GM18498 (cell line): Measurements from ENCODE around the gene PPIF.

Source experiments
- ATAC-seq: cut with Tn5 transposase; IDR thresholded peaks from one replicate; pipeline ENCODE4 v1.9.1; 2021; ENCODE audit warnings: mild to moderate bottlenecking, moderate library complexity; ENCODE audit not compliant: unreplicated experiment

The PPIF gene

DNA sequence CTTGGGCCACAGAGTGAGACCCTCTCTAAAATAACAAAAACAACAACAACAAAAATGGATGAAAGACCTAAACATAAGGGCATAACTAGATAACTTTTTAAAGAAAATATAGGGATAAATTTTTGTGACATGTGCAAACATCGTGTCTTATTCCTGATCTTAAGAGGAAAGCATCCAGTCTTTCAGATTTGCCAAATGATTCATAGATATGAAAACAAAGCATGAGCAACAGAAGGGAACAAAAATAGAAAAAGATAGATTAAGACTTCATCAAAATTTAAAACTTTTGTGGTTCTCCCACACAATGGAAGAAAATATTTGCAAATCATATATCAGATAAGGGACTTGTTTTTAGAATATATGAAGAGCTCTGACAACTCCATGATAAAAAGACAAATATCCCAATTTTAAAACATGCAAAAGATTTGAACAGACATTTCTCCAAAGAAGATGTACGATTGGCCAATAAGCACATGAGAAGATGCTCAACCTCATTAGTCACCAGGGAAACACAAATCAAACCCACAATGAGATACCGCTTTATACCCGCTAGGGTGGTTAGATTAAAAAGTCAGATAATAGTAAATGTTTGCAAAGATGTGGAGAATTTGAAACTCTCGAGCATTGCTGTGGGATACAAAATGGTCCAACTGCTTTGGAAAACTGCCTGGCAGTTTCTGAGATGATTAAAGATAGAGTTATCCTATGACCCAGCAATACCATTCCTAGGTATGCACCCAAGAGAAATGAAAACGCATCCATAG is 20.3 kb downstream of the PPIF start:
- ATAC-seq = no peak

DNA sequence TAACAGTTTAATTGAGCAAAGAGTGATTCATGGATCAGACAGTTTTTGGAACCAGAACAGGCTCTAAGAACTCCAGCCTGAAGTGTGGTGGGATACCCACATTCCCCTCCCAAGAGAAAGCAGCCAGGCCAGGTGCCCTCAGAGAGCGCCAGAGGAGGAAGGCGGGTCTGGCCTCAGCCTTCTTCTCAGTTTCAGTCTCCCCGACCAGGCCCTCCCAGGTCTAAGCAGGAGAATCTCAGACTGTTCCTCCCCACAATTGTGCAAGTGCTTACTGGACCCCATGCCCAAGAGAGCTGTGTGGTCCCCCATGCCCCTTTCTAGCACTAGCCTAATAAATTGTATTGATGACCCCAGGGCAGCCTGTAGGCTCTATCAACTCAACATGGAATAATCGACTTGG is 25.6 kb downstream of the PPIF start:
- no peak for ATAC-seq

DNA sequence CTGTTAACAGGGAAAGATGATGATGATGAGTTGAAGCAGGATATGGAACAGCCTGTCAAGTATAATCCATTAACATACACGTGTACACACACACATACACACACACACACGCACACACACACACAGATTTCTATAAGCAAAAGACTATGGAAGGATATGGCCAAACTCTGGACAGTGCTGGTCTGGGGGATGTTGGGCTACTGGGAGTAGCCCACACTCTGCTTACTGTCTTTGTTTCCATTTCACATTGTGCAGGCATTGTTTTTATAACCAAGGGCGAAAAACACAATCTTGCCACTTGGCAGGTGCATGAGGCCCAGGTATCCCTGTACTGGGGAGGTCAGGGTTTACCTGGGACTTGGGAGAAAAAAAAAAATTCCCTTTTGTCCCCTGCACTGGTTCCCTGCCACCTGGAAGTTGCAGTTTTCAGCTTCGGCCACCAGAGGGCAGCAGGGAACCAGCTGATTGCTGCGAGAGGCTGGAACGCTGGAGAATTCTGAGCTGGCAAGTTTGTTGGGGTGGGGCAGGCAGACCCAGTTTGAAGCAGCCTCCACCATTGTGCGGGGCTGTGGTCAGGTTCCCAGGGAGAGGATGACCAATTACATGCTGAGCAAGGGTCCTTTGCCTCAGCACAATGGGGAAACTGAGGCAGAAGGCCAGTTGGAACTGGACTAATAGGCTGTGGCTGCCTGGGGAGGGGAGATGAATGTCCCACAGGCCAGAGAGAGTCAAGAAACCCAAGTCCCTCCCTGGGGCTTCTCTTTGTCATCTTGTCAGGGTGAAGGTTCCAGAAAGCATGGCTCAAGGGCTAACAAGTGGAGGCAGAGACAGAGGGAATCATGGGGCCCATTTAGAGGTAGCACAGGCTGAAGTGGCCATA is 27.3 kb downstream of the PPIF start:
- ATAC-seq = no peak

DNA sequence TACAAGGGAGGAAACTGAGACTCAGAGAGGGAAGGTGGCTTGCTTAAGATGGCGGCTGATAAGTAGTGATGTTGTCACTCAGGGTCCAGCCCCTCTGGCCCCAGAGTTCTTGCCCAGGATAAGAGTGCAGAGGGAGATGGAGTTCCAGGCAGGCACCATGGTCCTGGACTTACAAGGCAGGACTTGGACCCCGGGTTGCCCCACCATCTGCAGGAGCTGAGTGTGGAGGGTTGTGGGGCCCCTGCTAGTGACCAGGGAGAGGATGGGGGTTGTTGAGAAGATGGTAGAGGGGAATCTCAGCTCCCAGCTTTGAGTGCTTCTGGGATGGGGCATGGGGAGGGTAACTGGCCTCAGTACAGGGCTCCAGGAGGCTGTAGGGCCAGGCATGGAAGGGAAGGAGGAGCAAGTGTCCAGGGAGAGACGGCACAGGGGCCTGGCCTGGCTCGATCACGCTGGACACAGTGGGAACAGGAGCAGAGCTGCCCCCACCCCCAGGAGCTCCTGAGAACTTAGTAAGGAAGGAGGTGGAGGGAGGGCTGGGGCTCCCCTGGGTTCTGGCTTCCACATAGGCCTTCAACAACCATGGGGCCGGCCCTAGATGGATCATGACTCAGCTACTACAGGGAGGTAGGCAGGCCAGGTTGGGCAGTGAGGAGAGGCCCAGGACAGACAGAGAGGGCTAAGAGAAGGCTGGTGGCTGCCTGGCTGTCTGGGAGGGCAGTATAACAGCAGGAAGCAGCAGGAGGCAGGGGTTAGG is 28.2 kb downstream of the PPIF start:
- no peak for ATAC-seq

DNA sequence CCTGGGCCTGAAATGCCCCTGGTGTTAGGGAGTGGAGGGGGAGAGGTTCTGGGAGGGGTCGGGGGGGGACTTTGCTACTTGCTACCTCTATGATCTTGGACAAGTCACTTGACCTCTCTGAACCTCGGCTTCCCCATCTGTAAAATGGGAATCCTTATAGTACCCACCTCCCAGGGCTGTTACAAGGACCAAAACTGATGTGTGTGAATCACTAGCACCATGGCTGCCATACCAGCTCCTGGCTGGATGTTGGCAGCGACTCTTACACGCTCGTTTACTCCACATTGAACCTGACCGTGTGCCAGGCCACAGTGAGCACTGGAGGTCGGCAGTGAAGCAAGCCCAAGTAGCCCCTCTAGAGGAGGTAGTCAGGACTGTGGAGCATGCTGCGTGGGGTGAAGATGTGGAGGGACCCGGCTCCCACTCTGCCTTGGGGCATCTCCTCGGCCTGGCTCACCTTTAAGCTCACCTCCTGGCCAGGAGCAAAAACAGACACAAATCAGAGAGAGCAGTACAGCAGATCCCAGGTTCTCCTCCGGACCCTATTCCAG is 28.9 kb downstream of the PPIF start:
- ATAC-seq = no peak

DNA sequence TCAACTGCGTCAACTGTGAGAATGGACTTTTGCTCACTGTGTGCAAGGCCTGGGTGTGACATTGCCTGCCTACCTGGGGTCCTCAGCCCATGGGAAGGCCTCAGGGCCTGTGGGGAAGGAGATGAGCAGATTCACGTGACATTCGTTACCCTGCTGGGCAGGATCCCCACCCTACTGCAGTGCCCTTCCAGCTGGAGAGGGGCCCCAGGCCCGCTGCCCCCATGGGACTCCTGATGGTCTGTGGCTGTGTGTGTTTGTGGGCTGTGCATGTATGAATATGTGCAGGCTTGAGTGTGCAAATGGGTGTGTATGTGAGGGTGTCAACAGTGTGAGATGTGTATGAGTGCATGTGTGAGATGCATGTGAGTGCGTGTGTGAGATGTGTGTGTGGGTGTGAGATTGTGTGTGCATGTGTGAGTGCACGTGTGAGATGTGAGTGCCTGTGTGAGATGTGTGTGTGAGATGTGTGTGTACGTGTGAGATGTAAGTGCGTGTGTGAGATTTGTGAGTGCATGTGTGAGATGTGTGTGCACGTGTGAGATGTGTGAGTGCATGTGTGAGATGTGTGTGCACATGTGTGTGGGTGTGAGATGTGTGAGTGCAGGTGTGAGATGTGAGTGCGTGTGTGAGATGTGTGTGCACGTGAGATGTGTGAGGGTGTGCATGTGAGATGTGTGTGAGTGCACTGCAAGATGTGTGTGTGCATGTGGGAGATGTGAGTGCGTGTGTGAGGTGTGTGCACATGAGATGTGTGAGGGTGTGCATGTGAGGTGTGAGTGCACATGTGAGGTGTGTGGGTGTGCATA is 29.7 kb downstream of the PPIF start:
- no peak for ATAC-seq

DNA sequence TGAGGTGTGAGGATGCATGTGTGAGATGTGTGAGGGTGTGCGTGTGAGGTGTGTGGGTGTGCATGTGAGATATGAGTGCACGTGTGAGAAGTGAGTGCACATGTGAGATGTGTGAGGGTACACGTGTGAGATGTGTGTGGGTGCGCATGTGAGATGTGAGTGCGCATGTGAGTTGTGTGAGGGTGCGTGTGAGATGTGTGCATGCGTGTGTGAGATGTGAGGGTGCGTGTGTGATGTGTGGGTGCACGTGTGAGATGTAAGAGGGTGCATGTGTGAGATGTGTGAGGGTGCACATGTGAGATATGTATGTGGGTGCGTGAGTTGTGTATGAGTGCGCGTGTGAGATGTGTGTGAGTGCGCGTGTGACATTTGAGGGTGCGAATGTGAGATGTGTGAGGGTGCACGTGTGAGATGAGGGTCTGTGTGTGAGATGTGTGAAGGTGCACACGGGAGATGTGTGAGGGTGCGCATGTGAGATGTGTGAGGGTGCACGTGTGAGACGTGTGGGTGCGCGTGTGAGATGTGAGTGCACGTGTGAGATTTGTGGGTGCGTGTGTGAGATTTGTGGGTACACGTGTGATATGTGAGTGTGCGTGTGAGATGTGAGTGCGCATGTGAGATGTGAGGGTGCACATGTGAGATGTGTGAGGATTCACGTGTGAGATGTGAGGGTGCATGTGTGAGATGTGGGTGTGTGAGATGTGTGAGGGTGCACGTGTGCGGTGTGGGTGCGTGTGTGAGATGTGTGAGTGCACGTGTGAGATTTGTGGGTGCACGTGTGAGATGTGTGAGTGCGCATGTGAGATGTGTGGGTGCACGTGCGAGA is 30.5 kb downstream of the PPIF start:
- ATAC-seq = no peak

DNA sequence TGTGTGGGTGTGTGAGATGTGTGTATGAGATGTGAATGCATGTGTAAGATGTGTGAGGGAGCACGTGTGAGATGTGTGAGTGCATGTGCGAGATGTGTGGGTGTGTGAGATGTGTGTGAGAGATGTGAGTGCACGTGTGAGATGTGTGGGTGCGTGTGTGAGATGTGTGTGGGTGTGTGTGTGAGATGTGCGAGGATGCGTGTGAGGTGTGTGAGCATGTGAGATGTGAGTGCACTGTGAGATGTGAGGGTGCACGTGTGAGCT is 31.0 kb downstream of the PPIF start:
- ATAC-seq = no peak

DNA sequence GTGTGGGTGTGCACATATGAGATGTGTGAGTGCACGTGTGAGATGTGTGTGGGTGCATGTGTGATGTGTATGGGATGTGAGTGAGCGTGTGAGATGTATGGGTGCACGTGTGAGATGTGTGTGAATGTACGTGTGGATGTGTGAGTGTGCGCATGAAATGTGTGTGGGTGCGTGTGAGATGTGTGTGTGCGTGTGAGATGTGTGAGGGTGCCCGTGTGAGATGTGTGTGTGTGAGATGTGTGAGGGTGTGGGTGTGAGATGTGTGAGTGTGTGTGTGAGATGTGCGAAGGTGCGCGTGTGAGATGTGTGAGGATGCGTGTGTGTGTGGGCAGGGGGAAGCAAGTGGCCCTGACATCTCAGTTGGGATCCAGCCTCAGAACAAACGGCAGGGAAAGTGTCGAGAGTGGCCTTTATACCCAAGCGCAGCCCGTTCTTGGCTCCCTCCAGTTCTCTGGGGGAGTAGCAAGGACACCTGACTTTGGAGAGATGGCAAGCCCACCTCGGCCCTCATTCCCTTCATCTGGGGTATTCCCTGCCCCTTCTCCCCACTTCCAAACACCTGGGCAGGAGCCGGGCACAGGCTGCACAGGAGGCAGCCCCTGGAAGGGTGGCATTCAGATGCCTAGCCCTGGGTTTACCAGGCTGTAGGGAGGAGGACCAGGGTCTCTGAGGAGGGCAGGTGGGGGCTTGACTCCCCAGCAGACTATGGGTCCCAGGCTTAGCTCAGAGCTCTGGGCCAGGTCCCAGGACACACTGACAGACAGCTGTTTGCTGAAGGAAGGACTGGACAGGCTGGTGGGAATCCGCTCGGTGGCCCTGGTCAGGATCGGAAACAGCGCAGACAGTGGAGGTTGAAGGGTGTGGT is 31.6 kb downstream of the PPIF start:
- ATAC-seq = no peak

DNA sequence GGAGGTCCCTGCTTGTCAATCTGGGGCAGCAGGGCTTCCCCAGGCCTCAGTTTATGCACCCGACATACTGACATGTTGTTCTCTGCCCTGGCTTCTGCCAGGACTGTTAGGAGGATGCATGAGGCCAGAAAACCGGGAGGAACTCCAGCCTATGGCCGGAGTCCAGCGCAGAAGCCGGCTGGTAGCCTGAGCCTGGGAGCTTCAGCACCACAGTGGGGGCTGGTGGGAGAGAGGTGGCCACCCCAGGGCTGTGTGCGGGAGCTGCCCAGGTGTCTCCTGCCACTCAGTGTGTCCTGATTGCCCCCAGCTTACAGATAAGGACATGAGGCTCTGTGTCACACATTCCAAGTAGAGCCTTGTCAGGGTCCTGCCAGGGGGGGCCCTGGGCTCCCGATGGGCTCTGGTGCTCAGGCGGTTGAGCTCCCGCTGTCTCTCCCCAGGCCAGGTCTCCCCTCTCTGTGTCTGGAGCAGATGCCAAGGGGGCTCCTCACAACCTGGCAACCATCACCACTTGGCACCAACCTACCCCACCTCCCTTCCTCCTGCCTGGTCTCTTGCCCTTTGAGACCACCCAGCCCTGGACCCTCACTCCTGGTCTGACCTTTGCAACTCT is 32.3 kb downstream of the PPIF start:
- no peak for ATAC-seq

DNA sequence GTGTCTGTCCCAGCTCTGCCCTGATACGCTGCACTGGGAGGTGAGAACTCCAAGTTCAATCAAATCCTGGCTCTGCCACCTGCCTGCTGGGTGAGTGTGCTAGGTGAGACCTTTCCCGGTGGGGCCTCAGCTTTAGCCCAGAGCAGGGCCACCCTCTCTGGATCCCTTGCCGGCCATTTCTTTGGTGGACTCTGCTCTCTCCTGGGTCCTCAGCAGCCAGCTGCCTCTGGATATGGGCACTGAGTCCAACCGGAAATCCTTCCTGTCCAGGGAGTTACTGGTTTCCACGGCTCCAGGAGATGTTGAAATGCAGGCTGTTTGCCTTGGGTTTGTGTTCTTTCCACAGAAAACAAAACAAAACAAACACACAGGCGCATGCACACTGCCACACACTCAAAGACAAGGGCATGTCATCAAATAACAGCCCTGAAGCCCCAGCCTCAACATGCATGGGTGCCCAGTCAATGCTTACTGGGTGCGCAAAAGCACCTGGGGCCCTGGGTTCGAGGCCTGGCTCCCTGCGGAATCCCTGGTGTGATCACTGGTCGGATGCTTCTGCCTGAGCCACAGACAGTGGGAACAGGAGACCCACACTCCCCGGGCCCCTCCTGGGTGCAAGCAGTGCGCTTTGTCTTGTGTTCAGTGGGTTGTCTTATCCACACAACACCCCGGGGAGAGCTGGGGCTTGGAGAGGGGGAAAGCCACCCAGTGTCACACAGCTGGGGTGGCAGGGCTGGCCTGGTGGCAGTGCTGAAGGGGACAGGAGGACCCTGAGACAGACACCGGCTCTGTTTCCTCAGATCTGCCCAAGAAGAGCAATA is 33.1 kb downstream of the PPIF start:
- ATAC-seq = no peak

DNA sequence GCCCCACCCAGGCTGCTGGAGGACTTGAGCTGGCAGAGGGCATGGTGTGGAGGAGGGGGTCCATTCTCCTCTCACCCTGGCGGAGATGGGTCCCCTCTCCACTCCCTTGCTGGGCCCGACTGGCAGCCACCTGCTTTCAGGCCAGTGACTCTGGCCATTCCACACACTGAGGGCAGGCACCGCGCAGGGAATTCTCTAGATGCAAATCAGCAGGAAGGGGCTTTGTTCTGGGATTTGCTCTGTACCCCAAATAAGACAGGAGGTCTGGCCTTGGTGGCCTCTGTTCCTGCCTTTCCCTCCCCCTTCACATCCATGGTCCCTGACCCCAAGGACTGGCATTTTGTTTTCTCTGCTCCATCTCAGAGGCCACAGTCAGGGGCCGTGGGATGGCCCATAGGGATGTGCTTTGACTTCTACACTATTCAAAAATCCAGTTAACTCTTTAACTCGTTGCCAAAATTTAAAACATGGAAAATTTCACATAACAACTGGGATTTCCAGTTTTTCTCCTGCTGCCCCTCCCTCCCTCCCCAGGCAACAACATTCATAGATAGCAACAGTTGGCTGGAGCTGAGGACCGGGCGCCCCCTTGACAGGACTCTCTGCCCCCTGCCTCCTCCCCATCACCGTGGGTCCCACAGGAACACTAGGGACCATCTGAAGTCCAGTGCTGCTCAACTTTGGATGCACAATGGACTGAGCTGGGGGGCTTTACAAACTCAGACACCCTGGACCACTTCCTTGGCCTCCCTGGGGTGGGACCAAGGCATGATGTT is 33.9 kb downstream of the PPIF start:
- no peak for ATAC-seq

DNA sequence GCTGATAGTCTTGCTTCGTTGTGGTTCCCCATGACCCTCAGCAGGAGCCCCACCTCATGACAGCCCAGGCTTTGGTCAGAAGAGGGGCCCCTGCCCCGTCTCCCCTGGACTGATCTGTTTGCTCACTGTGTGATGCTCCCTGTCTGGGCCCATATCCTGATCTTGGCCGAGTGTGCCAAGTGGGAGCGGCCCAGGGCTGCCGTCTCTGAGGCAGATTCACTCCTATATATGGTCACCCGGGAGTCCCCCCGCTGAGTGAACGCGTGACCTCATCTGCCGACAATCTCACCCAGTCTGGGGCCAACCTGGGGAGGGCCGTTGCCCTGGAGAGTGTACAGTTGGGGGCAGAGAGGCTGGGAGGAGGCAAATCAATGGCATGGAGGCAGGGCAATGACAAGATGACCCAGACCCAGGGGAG is 34.5 kb downstream of the PPIF start:
- no peak for ATAC-seq

DNA sequence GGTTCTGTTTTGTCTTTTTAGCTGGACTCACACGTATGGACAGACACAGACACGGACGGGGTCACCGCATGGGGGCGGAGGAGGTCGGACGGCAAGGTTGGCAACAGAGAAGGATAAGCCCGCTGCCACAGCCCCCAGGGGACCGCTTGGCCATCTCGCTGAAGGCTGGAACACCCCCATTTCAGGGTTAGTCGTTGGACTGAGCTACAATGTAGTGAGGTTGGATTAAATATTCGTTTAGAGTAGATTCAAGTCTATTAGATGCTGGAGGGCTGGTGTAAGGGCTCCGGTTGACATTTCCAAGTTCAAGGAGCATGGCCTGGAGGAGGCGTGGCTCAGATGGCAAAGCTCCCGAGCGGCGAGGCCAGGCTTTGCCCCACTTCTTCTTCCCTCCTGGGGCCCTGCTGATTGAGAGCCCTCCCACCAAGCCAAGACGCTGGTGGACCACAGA is 35.2 kb downstream of the PPIF start:
- no peak for ATAC-seq

DNA sequence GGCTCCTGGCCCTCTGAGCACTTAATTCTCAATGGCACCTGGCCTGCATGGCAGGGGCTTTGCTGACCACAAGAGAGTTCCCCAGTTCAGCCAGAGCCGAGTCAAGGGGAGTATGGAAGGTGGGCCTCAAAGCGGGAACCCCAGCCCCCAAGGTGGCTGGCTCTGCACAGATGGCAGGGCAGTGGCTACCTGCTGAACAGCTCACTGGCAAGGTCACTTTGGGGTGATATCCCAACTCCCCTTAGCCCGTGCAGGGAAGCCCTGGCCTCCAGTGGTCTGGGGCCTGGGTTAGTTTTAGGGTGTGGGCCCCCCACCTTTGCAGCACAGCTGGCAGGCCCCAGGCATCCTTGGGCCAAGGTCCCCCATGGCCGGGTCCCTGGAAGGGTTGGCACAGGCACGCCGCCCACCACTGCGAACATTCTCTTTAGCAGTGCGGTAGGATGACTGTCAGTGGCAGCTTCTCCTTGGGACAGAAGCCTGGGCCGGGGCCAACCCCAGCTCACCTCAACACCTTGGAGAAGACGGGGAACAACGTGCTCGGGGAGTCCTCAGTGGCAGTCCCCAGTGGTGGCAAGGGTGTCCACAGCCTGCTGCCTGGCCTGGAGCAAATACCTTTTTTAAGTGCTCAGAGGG is 36.8 kb downstream of the PPIF start:
- ATAC-seq = no peak

DNA sequence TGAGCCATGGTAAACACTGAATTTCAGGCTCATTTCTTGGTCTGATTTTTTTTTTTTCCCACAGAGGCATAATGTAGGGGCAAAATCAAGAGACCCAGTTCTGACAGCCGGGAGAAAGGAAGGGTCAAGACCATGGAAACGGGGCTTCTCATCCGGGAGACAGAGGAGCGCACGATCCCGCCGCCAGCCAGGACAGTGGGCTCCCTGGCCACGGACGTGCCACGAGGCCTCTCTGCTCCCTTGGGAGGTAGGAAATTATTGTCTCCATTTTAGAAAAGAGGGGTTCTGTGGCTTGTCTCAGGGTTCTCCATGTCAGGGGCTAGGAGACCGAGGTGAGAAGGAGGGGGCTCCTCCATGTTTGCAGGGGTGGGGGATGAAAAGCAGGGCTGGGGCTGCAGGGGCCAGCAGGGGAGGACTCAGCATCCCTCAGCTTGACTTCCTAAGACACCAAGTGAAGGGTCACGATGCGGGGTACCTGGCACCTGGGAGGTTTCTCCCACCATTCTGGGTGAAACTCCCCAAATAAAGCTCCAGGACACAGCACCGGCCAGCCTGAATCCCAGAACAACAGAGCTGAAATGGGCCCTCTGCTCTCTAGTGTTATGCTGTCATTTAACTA is 37.6 kb downstream of the PPIF start:
- no peak for ATAC-seq
